Motor neuron (in vitro differentiated cells): ENCODE results near the gene SIM2. TPM values are rescaled to one million over a fixed set of nuclear protein-coding genes. Genes with fewer than 3 reads are reported as not detected.
A peak's percentile ranks its signal among the peaks of the same experiment; 100 is the strongest.

Source experiments
- ATAC-seq, 8 experiments: fragments of 200-7000 bp; cut with Tn5 transposase; replicated peaks in 6 of 8; 2 replicates each; pipeline ENCODE4 v1.8.0; 2021; ENCODE audit warnings: mild to moderate bottlenecking in 8 of 8, moderate library complexity in 8 of 8
- H3K27ac ChIP-seq, 2 donors: fragments of 250-450 bp; sonication (Bioruptor Pico); 2 replicates each; pipeline ENCODE4 v1.9.0; 2021; ENCODE audit warnings: antibody characterized with exemption in 2 of 2, mild to moderate bottlenecking in 2 of 2, moderate library complexity in 1 of 2
- H3K4me1 ChIP-seq, 2 donors: fragments of 250-450 bp; sonication (Bioruptor Pico); replicated peaks in 1 of 2; 2 replicates each; pipeline ENCODE4 v1.6.1; 2021; ENCODE audit warnings: antibody characterized with exemption in 2 of 2, mild to moderate bottlenecking in 2 of 2, moderate library complexity in 1 of 2
- H3K4me3 ChIP-seq, 5 donors: fragments of 250-450 bp; sonication (Bioruptor Pico); 2 replicates each; pipeline ENCODE4 v1.9.0; 2021; ENCODE audit warnings: antibody characterized with exemption in 5 of 5, mild to moderate bottlenecking in 5 of 5, moderate library complexity in 4 of 5
- WGBS, 10 experiments: fragments of 450-650 bp; shearing (Covaris generic); methylation state at CpG; one replicate each; pipeline ENCODE4 v1.0.0; 2022; 5-methylcytosine and 5-hydroxymethylcytosine counted together
- in situ Hi-C, 9 experiments: fragments of 400-800 bp; cut with MboI; loops; one replicate each; pipeline ENCODE4 v1.15.0; 2021; ENCODE audit warnings: low sequenced_read_pairs in 9 of 9, low pct_unique_long_range_greater_than_20kb in 2 of 9; ENCODE audit not compliant: unreplicated experiment in 9 of 9
- total RNA-seq, 8 experiments: library from RNA; unstranded; fragments of 300-600 nt; gene quantifications; 2 replicates each; pipeline versions ENCODE4 v1.2.3 to v1.2.4, GENCODE V29; 2022

Gene SIM2
- total RNA-seq, 8 experiments from 2014 or later: 0.36 to 9.5 (median 1.1) TPM

GRCh38 chr21:36756527-36756926, 57.6 kb downstream of the SIM2 start:
- peak in 5 of 8 experiments; percentile 51 to 71 (median 59) for ATAC-seq
- 40 to 91% (median 76%) methylated on average over 1 to 7 of the region's 7 CpGs; no CpG with 5 or more reads in 2 of the 10 experiments for WGBS, 10 experiments
- Histone ChIP-seq H3K4me1 (peaks cover 0 to 7% of the 10 kb centered on the region in 2 donors), H3K4me3 (no peak overlapping the region), H3K27ac (no peak overlapping the region)
- in situ Hi-C loops: no loop called here

- ATAC-seq: peak in 2 of 8 experiments; percentile 37 to 56
- peaks cover 0 to 7% of the 10 kb centered on the region in 2 donors for H3K4me1 ChIP-seq
- in situ Hi-C loops: no loop called here
- no peak overlapping the region for H3K27ac ChIP-seq
- no peak overlapping the region for H3K4me3 ChIP-seq
- whole genome bisulfite sequencing, 10 experiments: 73 to 100% (median 100%) methylated on average over 2 to 6 of the region's 6 CpGs; no CpG with 5 or more reads in 1 of the 10 experiments
These were observed 58.3 kb downstream of the SIM2 start for GRCh38 chr21:36757196-36757595.

GRCh38 chr21:36759348-36760083, 60.6 kb downstream of the SIM2 start:
- Histone ChIP-seq H3K27ac (no peak overlapping the region), H3K4me3 (no peak overlapping the region), H3K4me1 (peaks cover 0 to 7% of the 10 kb centered on the region in 2 donors)
- 60 to 98% (median 79%) methylated on average over 2 to 12 of the region's 12 CpGs for WGBS, 10 experiments
- in situ Hi-C loops: no loop called here
- no peak for ATAC-seq

GRCh38 chr21:36761685-36762084, 62.8 kb downstream of the SIM2 start:
- 67 to 93% (median 70%) methylated on average over 1 to 5 of the region's 11 CpGs; no CpG with 5 or more reads in 5 of the 10 experiments for WGBS, 10 experiments
- Histone ChIP-seq H3K4me3 (no peak overlapping the region), H3K4me1 (peaks cover 0 to 6% of the 10 kb centered on the region in 2 donors), H3K27ac (no peak overlapping the region)
- ATAC-seq: no peak
- in situ Hi-C loops: no loop called here

GRCh38 chr21:36762642-36763041, 63.7 kb downstream of the SIM2 start:
- no peak overlapping the region for H3K4me3 ChIP-seq

GRCh38 chr21:36763305-36763704, 64.4 kb downstream of the SIM2 start:
- WGBS, 10 experiments: 40 to 100% (median 95%) methylated on average over 1 to 6 of the region's 6 CpGs; no CpG with 5 or more reads in 2 of the 10 experiments
- ATAC-seq: no peak
- Histone ChIP-seq H3K4me3 (no peak overlapping the region), H3K4me1 (peaks cover 0 to 1% of the 10 kb centered on the region in 2 donors), H3K27ac (no peak overlapping the region)
- in situ Hi-C loops: no loop called here

More at GRCh38 chr21:36762642-36763041, 63.7 kb downstream of the SIM2 start:
- Histone ChIP-seq H3K4me1 (no peaks in the 10 kb centered on the region), H3K27ac (no peak overlapping the region)
- in situ Hi-C loops: no loop called here
- no peak for ATAC-seq
- 62 to 100% (median 92%) methylated on average over 1 to 9 of the region's 9 CpGs; no CpG with 5 or more reads in 2 of the 10 experiments for WGBS, 10 experiments

- Histone ChIP-seq H3K4me1 (peaks cover 10 to 16% of the 10 kb centered on the region in 2 donors), H3K27ac (no peak overlapping the region), H3K4me3 (no peak overlapping the region)
- in situ Hi-C loops: no loop called here
- WGBS, 10 experiments: 79 to 92% (median 85%) methylated on average over 2 to 4 of the region's 4 CpGs; no CpG with 5 or more reads in 1 of the 10 experiments
- ATAC-seq: peak in 2 of 8 experiments; percentile 24 to 49
These were observed 66.3 kb downstream of the SIM2 start for GRCh38 chr21:36765229-36765628.

- H3K4me1 ChIP-seq: peaks cover 10 to 16% of the 10 kb centered on the region in 2 donors
- in situ Hi-C loops: no loop called here
- no peak for ATAC-seq
- 67 to 100% (median 94%) methylated on average over 1 to 5 of the region's 6 CpGs; no CpG with 5 or more reads in 3 of the 10 experiments for WGBS, 10 experiments
- H3K27ac ChIP-seq: no peak overlapping the region
- H3K4me3 ChIP-seq: no peak overlapping the region
These were observed 67.6 kb downstream of the SIM2 start for GRCh38 chr21:36766511-36766910.

- 83 to 97% (median 90%) methylated on average over 2 to 8 of the region's 11 CpGs; no CpG with 5 or more reads in 3 of the 10 experiments for WGBS, 10 experiments
- H3K27ac ChIP-seq: no peak overlapping the region
- no peak overlapping the region for H3K4me3 ChIP-seq
- peaks cover 10 to 16% of the 10 kb centered on the region in 2 donors for H3K4me1 ChIP-seq
- in situ Hi-C loops: no loop called here
- no peak for ATAC-seq
These were observed 68.2 kb downstream of the SIM2 start for GRCh38 chr21:36767096-36767495.

- Histone ChIP-seq H3K4me3 (no peak overlapping the region), H3K27ac (peak overlapping the region in 1 of 2 donors; percentile 59), H3K4me1 (peaks cover 10 to 19% of the 10 kb centered on the region in 2 donors)
- ATAC-seq: no peak
- in situ Hi-C loops: no loop called here
- 43 to 100% (median 82%) methylated on average over 1 to 7 of the region's 13 CpGs; no CpG with 5 or more reads in 3 of the 10 experiments for WGBS, 10 experiments
These were observed 69.6 kb downstream of the SIM2 start for GRCh38 chr21:36768496-36768895.

GRCh38 chr21:36769051-36769839, 70.3 kb downstream of the SIM2 start:
- Histone ChIP-seq H3K27ac (peak overlapping the region in 1 of 2 donors; percentile 59), H3K4me1 (peaks cover 10 to 19% of the 10 kb centered on the region in 2 donors), H3K4me3 (no peak overlapping the region)
- peak in 6 of 8 experiments; percentile 27 to 89 (median 56) for ATAC-seq
- in situ Hi-C loops: no loop called here
- 60 to 88% (median 78%) methylated on average over 3 to 8 of the region's 8 CpGs for WGBS, 10 experiments

GRCh38 chr21:36773117-36773516, 74.2 kb downstream of the SIM2 start:
- Histone ChIP-seq H3K4me3 (no peak overlapping the region), H3K27ac (no peak overlapping the region), H3K4me1 (peaks cover 10 to 27% of the 10 kb centered on the region in 2 donors)
- 18 to 95% (median 89%) methylated on average over 1 to 5 of the region's 5 CpGs; no CpG with 5 or more reads in 3 of the 10 experiments for WGBS, 10 experiments
- in situ Hi-C loops: no loop called here
- peak in 3 of 8 experiments; percentile 16 to 80 (median 31) for ATAC-seq

- WGBS, 10 experiments: 66 to 100% (median 68%) methylated on average over 1 to 8 of the region's 8 CpGs; no CpG with 5 or more reads in 4 of the 10 experiments
- ATAC-seq: no peak
These were observed 75.1 kb downstream of the SIM2 start for GRCh38 chr21:36773995-36774394.

More at GRCh38 chr21:36773995-36774394, 75.1 kb downstream of the SIM2 start:
- Histone ChIP-seq H3K4me1 (peaks cover 6 to 19% of the 10 kb centered on the region in 2 donors), H3K4me3 (no peak overlapping the region), H3K27ac (no peak overlapping the region)
- in situ Hi-C loops: no loop called here
